SK-N-SH (cell line): ENCODE measurements around the gene SGSH. TPM values are rescaled to one million over a fixed set of nuclear protein-coding genes. Genes with fewer than 3 reads are reported as not detected.

Experiments
- CTCF ChIA-PET: fragments of 300-600, 350-600 bp; formaldehyde crosslinking; extraction: SDS; loops from one replicate; lab custom pipeline; 2021; lab: Yijun Ruan, JAX
- POLR2A ChIA-PET: fragments of 350-600 bp; sonication (Branson Sonifier 250); formaldehyde crosslinking; extraction: SDS; loops from one replicate; lab custom pipeline; 2020; ENCODE audit warnings: antibody characterized with exemption, inconsistent platforms; lab: Yijun Ruan, JAX
- DNase-seq: peaks from one replicate; pipeline ENCODE4 v3.0.0; 2012
- H2AFZ ChIP-seq: fragments of 200-600 bp; sonication (generic); 2 replicates; pipeline ENCODE4 v1.8.1; 2016; ENCODE audit warnings: antibody characterized with exemption, mild to moderate bottlenecking, low read depth
- H3F3A ChIP-seq: fragments of 200-600 bp; sonication (generic); replicated peaks from 2 replicates; pipeline ENCODE3; 2016; ENCODE audit warnings: antibody characterized with exemption, mild to moderate bottlenecking; ENCODE audit not compliant: insufficient read depth
- H3K27ac ChIP-seq, 2 experiments: fragments of 200-500 bp in 1 of 2; fragments of 200-600 bp in 1 of 2; sonication (Bioruptor generic) in 1 of 2; sonication (generic), shearing (Covaris generic) in 1 of 2; 2 replicates each; pipeline versions ENCODE4 v1.5.1 to v1.6.1; 2014 to 2016; ENCODE audit warnings: low read depth in 2 of 2, inconsistent platforms in 1 of 2, low read length in 1 of 2, mild to moderate bottlenecking in 1 of 2, mixed read lengths in 1 of 2
- H3K27me3 ChIP-seq: fragments of 200-600 bp; sonication (generic), shearing (Covaris generic); 2 replicates; pipeline ENCODE4 v1.6.1; 2016; ENCODE audit warnings: mixed run types; ENCODE audit not compliant: insufficient read depth
- H3K36me3 ChIP-seq, 2 experiments: fragments of 200-500 bp in 1 of 2; fragments of 200-600 bp in 1 of 2; sonication (Bioruptor generic) in 1 of 2; sonication (generic) in 1 of 2; replicated peaks in 1 of 2; 2 replicates each; pipeline versions ENCODE3 to v1.5.1; 2014 to 2016; ENCODE audit warnings: low read length in 1 of 2, mild to moderate bottlenecking in 1 of 2; ENCODE audit not compliant: insufficient read depth in 2 of 2, control insufficient read depth in 1 of 2
- H3K4me1 ChIP-seq, 2 experiments: fragments of 200-500 bp in 1 of 2; fragments of 200-600 bp in 1 of 2; sonication (Bioruptor generic) in 1 of 2; sonication (generic), shearing (Covaris generic) in 1 of 2; 2 replicates each; pipeline versions ENCODE4 v1.5.1 to v1.6.1; 2014 to 2016; ENCODE audit warnings: low read depth in 1 of 2, low read length in 1 of 2, mixed run types in 1 of 2; ENCODE audit not compliant: insufficient read depth in 2 of 2, control insufficient read depth in 1 of 2
- H3K4me2 ChIP-seq: fragments of 200-600 bp; sonication (generic), shearing (Covaris generic); 2 replicates; pipeline ENCODE4 v1.6.1; 2017; ENCODE audit warnings: mixed run types
- H3K4me3 ChIP-seq, 2 experiments: fragments of 200-500 bp in 1 of 2; fragments of 200-600 bp in 1 of 2; sonication (Bioruptor generic) in 1 of 2; sonication (generic), shearing (Covaris generic) in 1 of 2; 2 replicates each; pipeline versions ENCODE4 v1.5.1 to v1.8.1; 2014 to 2016; ENCODE audit warnings: low read depth in 2 of 2, inconsistent platforms in 1 of 2, low read length in 1 of 2, mild to moderate bottlenecking in 1 of 2, mixed read lengths in 1 of 2, moderate library complexity in 1 of 2
- H3K79me2 ChIP-seq: fragments of 200-600 bp; sonication (generic); 2 replicates; pipeline ENCODE4 v1.8.1; 2017; ENCODE audit warnings: mild to moderate bottlenecking; ENCODE audit not compliant: insufficient read depth
- H3K9ac ChIP-seq: fragments of 200-600 bp; sonication (generic); 2 replicates; pipeline ENCODE4 v1.6.1; 2017; ENCODE audit warnings: mixed run types
- H3K9me2 ChIP-seq: fragments of 200-600 bp; sonication (generic); 2 replicates; pipeline ENCODE4 v1.6.1; 2017; ENCODE audit warnings: mixed run types
- H3K9me3 ChIP-seq: fragments of 200-600 bp; sonication (generic); 2 replicates; pipeline ENCODE4 v1.6.1; 2017; ENCODE audit warnings: mixed run types, mild to moderate bottlenecking, moderate library complexity
- H4K20me1 ChIP-seq: fragments of 200-600 bp; sonication (generic); 2 replicates; pipeline ENCODE4 v1.6.1; 2017; ENCODE audit warnings: mild to moderate bottlenecking, mixed run types; ENCODE audit not compliant: insufficient read depth
- CHD2 ChIP-seq: fragments of 150-350 bp; IDR thresholded peaks from 2 replicates; pipeline ENCODE4 v1.6.1; 2018; ENCODE audit warnings: low read length; ENCODE audit not compliant: partially characterized antibody
- ELF1 ChIP-seq: IDR thresholded peaks from 2 replicates; pipeline ENCODE4 v1.4.0; 2012
- EZH2phosphoT487 ChIP-seq: fragments of 200-600 bp; sonication (generic); IDR thresholded peaks from 2 replicates; pipeline ENCODE4 v1.6.1; 2017; ENCODE audit warnings: low read depth, mixed run types, mild to moderate bottlenecking, antibody characterized with exemption, moderate library complexity, borderline replicate concordance
- FOSL2 ChIP-seq: IDR thresholded peaks from 2 replicates; pipeline ENCODE4 v1.4.0; 2012; ENCODE audit warnings: low read depth, mild to moderate bottlenecking, moderate library complexity, borderline replicate concordance
- FOXJ3 ChIP-seq: sonication (generic); formaldehyde crosslinking; IDR thresholded peaks from 2 replicates; pipeline ENCODE4 v1.5.1; 2020; ENCODE audit warnings: mild to moderate bottlenecking, missing genetic modification reagents
- FOXM1 ChIP-seq: IDR thresholded peaks from 2 replicates; pipeline ENCODE4 v1.4.0; 2012; ENCODE audit warnings: low read depth, mild to moderate bottlenecking
- GABPA ChIP-seq: IDR thresholded peaks from 2 replicates; pipeline ENCODE4 v1.4.0; 2012; ENCODE audit warnings: low read depth, mild to moderate bottlenecking
- GATA2 ChIP-seq: sonication (generic); formaldehyde crosslinking; IDR thresholded peaks from 2 replicates; pipeline ENCODE4 v1.5.0; 2020; ENCODE audit warnings: mild to moderate bottlenecking, missing genetic modification reagents
- MXI1 ChIP-seq: IDR thresholded peaks from 2 replicates; pipeline ENCODE4 v1.6.1; 2012; ENCODE audit warnings: mild to moderate bottlenecking, low read depth, low read length, improper control_type of control experiment
- POLR2AphosphoS5 ChIP-seq: IDR thresholded peaks from 2 replicates; pipeline ENCODE4 v1.6.1; 2012; ENCODE audit warnings: low read depth, low read length
- RAD21 ChIP-seq: IDR thresholded peaks from 2 replicates; pipeline ENCODE4 v1.6.1; 2012; ENCODE audit warnings: mild to moderate bottlenecking, low read length
- TAF1 ChIP-seq: IDR thresholded peaks from 2 replicates; pipeline ENCODE4 v1.6.1; 2012; ENCODE audit warnings: low read depth, mild to moderate bottlenecking, low read length, moderate library complexity, borderline replicate concordance
- WGBS: methylation state at CpG from one replicate; pipeline ENCODE4 v1.1.6; 2017; ENCODE audit warnings: low lambda C conversion rate; 5-methylcytosine and 5-hydroxymethylcytosine counted together
- polyA plus RNA-seq, 3 experiments: library from polyadenylated mRNA; depleted of rRNA; stranded (reverse); fragments of >200 nt; gene quantifications; 2 replicates each; pipeline ENCODE4 v1.2.3, GENCODE V29; 2012
- TF ChIP-seq, protein P1 (sequence below): IDR thresholded peaks from 2 replicates; pipeline ENCODE4; 2012
- TF ChIP-seq, protein P2 (sequence below): IDR thresholded peaks from 2 replicates; pipeline ENCODE4 v1.6.1; 2012; ENCODE audit warnings: mild to moderate bottlenecking, low read depth, low read length, moderate library complexity
- TF ChIP-seq, protein P3 (sequence below): IDR thresholded peaks from 2 replicates; pipeline ENCODE4 v1.4.0; 2012; ENCODE audit warnings: low read depth
- TF ChIP-seq, protein P4 (sequence below): fragments of 150-350 bp; IDR thresholded peaks from 2 replicates; pipeline ENCODE4 v1.6.1; 2016; ENCODE audit warnings: mild to moderate bottlenecking, low read depth, low read length

The SGSH gene
- polyA plus RNA-seq, 1 of the 3 experiments (the other 2 are of a cell fraction): 161 TPM

DNA sequence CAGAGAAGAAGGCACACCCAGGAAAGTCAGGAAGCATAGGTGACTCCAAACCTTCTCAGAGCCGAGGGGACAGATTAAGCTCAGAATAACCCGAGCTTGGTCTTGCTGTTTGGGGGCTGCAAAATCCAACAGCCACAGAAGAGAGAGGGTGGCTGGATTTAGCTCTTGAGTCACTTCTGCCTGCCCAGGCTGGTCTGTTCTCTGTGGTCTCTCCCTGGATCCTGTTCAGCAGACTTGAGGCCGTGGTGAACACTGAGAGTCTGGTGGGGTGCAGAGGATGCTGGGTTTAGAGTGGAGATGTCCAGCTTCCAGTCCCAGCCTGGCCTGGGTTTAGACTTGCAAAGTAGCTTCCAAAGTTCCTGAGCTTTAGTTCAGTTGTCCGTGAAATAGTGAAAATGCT, 8.9 kb upstream of the SGSH start:
- CTCF ChIA-PET: no interaction called here
- Histone ChIP-seq H3K36me3 (peaks cover 5 to 48% of the 10 kb centered on the region in 2 experiments), H3F3A (no peaks in the 10 kb centered on the region), H4K20me1 (no peaks in the 10 kb centered on the region), H2AFZ (no peak overlapping the region), H3K9me3 (peaks cover 24% of the 10 kb centered on the region), H3K9ac (no peak overlapping the region), H3K27me3 (no peaks in the 10 kb centered on the region), H3K4me1 (no peaks in the 10 kb centered on the region), H3K4me3 (no peak overlapping the region), H3K27ac (no peak overlapping the region), H3K79me2 (no peaks in the 10 kb centered on the region), H3K9me2 (no peaks in the 10 kb centered on the region), H3K4me2 (no peak overlapping the region)
- POLR2A ChIA-PET: no interaction called here
- DNase-seq: no peak
- TF ChIP-seq, protein P1, sequence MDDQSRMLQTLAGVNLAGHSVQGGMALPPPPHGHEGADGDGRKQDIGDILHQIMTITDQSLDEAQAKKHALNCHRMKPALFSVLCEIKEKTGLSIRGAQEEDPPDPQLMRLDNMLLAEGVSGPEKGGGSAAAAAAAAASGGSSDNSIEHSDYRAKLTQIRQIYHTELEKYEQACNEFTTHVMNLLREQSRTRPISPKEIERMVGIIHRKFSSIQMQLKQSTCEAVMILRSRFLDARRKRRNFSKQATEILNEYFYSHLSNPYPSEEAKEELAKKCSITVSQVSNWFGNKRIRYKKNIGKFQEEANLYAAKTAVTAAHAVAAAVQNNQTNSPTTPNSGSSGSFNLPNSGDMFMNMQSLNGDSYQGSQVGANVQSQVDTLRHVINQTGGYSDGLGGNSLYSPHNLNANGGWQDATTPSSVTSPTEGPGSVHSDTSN: no peak
- WGBS: 89% methylated on average over 4 of the region's 4 CpGs

DNA sequence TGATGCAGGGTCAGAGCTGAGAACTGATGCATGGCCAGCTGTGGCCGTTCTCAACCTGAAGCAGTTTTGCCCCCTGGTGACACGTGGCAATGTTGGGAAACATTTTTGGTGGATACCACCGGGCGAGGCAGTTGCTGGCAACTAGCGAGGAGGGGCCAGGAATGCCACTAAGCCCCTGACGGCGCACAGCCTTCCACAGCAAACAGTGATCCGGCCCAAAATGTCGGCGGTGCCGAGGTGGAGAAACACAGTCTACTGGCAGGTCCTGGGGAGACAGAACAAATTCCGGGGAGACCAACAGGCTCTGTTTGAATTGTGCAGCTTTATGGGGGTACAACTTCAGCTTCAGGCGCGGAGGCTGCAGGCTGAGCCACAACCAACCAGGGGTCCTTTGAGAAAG, 8.3 kb upstream of the SGSH start:
- TF ChIP-seq, protein P2, sequence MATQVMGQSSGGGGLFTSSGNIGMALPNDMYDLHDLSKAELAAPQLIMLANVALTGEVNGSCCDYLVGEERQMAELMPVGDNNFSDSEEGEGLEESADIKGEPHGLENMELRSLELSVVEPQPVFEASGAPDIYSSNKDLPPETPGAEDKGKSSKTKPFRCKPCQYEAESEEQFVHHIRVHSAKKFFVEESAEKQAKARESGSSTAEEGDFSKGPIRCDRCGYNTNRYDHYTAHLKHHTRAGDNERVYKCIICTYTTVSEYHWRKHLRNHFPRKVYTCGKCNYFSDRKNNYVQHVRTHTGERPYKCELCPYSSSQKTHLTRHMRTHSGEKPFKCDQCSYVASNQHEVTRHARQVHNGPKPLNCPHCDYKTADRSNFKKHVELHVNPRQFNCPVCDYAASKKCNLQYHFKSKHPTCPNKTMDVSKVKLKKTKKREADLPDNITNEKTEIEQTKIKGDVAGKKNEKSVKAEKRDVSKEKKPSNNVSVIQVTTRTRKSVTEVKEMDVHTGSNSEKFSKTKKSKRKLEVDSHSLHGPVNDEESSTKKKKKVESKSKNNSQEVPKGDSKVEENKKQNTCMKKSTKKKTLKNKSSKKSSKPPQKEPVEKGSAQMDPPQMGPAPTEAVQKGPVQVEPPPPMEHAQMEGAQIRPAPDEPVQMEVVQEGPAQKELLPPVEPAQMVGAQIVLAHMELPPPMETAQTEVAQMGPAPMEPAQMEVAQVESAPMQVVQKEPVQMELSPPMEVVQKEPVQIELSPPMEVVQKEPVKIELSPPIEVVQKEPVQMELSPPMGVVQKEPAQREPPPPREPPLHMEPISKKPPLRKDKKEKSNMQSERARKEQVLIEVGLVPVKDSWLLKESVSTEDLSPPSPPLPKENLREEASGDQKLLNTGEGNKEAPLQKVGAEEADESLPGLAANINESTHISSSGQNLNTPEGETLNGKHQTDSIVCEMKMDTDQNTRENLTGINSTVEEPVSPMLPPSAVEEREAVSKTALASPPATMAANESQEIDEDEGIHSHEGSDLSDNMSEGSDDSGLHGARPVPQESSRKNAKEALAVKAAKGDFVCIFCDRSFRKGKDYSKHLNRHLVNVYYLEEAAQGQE: no peak
- TF ChIP-seq FOXM1 (no peak), GATA2 (CRISPR knock-in tag) (no peak), ELF1 (no peak), FOXJ3 (CRISPR knock-in tag) (no peak), RAD21 (no peak), CHD2 (no peak), MXI1 (no peak), GABPA (no peak), FOSL2 (no peak), POLR2AphosphoS5 (no peak), EZH2phosphoT487 (no peak), TAF1 (no peak)
- TF ChIP-seq, protein P3, sequence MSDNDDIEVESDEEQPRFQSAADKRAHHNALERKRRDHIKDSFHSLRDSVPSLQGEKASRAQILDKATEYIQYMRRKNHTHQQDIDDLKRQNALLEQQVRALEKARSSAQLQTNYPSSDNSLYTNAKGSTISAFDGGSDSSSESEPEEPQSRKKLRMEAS: no peak
- TF ChIP-seq, protein P4, sequence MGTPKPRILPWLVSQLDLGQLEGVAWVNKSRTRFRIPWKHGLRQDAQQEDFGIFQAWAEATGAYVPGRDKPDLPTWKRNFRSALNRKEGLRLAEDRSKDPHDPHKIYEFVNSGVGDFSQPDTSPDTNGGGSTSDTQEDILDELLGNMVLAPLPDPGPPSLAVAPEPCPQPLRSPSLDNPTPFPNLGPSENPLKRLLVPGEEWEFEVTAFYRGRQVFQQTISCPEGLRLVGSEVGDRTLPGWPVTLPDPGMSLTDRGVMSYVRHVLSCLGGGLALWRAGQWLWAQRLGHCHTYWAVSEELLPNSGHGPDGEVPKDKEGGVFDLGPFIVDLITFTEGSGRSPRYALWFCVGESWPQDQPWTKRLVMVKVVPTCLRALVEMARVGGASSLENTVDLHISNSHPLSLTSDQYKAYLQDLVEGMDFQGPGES: no peak
- TF ChIP-seq, protein P1: no peak
- Histone ChIP-seq H2AFZ (no peak overlapping the region), H3K9me2 (no peaks in the 10 kb centered on the region), H3K4me2 (no peak overlapping the region), H3K79me2 (no peaks in the 10 kb centered on the region), H3K4me1 (no peaks in the 10 kb centered on the region), H3K4me3 (no peak overlapping the region), H3K36me3 (peaks cover 5 to 43% of the 10 kb centered on the region in 2 experiments), H3K27ac (no peak overlapping the region), H3K9me3 (peaks cover 21% of the 10 kb centered on the region), H3K9ac (no peak overlapping the region), H4K20me1 (no peaks in the 10 kb centered on the region), H3K27me3 (no peaks in the 10 kb centered on the region), H3F3A (no peaks in the 10 kb centered on the region)
- POLR2A ChIA-PET: no interaction called here
- WGBS: 89% methylated on average over 13 of the region's 14 CpGs
- CTCF ChIA-PET: no interaction called here
- no peak for DNase-seq
